ENCODE data around the gene GSG1.

GSG1 gene

DNA sequence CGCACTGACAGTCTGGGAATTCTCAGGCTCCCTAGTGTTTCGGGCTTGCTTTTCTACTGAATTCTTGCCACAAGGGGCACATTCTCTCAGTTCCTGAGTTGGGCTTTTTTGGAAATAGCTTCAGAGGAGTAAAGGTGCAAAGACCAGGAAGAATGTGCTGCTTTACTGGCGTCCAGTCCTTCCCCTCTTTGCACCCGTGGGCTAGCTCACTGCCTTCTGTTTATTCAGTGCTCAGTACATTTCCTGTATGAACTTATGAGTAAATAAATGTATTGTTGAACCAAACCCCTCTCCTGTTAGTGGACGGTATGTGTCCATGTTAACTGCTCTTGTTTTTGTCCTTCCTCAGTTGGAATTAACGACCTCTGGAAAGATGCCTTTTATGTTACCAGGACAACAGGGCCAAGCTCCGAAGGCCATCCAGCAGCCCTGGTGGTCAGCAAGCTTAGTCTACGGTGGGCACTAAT is 24.0 kb downstream of the GSG1 start:
- ChIA-PET CTCF (interaction anchor here (0.7 to 1.2 kb wide), 2 partner anchors 14 to 36 kb away, joined by 3 to 4 read pairs; partner anchors contain the start of gene FAM234B), POLR2A (no interaction called here)
- TF ChIP-seq PKNOX1 (IDR thresholded peaks at IDR 0.05) (no peak), FOXA1 (IDR thresholded peaks at IDR 0.05) (no peak), ZNF384 (IDR thresholded peaks at IDR 0.05) (no peak), ARNT (IDR thresholded peaks at IDR 0.05) (no peak), BHLHE40 (IDR thresholded peaks at IDR 0.05; ENCODE audit: borderline replicate concordance) (no peak), TARDBP (IDR thresholded peaks at IDR 0.05) (no peak), L3MBTL2 (conservative IDR thresholded peaks at IDR 0.05) (no peak), ELF4 (IDR thresholded peaks at IDR 0.05) (no peak), FOXM1 (IDR thresholded peaks at IDR 0.05; ENCODE audit: borderline replicate concordance) (no peak), NFRKB (IDR thresholded peaks at IDR 0.05) (no peak), LEF1 (IDR thresholded peaks at IDR 0.05; ENCODE audit: borderline replicate concordance) (no peak), CTBP1 (IDR thresholded peaks at IDR 0.05; ENCODE audit: borderline replicate concordance) (no peak), FOXK2 (IDR thresholded peaks at IDR 0.05) (no peak), SUZ12 (IDR thresholded peaks at IDR 0.05) (no peak), SP1 (IDR thresholded peaks at IDR 0.05) (no peak), HDGF (IDR thresholded peaks at IDR 0.05; ENCODE audit: borderline replicate concordance) (no peak)
- DNase-seq (ENCODE audit: extremely low spot score), result no peak

GRCh38 chr12:13075786-13076570 is 27.5 kb downstream of the GSG1 start:
- POLR2A ChIA-PET, result no interaction called here
- TF ChIP-seq NFRKB (IDR thresholded peaks at IDR 0.05), result no peak
- no peak for TF ChIP-seq CTBP1 (IDR thresholded peaks at IDR 0.05; ENCODE audit: borderline replicate concordance)
- TF ChIP-seq ARNT (IDR thresholded peaks at IDR 0.05), result no peak
- TF ChIP-seq LEF1 (IDR thresholded peaks at IDR 0.05; ENCODE audit: borderline replicate concordance), result no peak
- TF ChIP-seq L3MBTL2 (conservative IDR thresholded peaks at IDR 0.05), result no peak
- TF ChIP-seq TARDBP (IDR thresholded peaks at IDR 0.05), result no peak
- TF ChIP-seq PKNOX1 (IDR thresholded peaks at IDR 0.05), result no peak
- TF ChIP-seq BHLHE40 (IDR thresholded peaks at IDR 0.05; ENCODE audit: borderline replicate concordance), result no peak
- no peak for TF ChIP-seq SP1 (IDR thresholded peaks at IDR 0.05)
- TF ChIP-seq FOXK2 (IDR thresholded peaks at IDR 0.05), result no peak
- CTCF ChIA-PET, result interaction anchor here (0.6 to 0.7 kb wide), 2 partner anchors 106 to 220 kb away, joined by 3 to 6 read pairs; no protein-coding TSS in a partner anchor
- no peak for DNase-seq (ENCODE audit: extremely low spot score)

DNA sequence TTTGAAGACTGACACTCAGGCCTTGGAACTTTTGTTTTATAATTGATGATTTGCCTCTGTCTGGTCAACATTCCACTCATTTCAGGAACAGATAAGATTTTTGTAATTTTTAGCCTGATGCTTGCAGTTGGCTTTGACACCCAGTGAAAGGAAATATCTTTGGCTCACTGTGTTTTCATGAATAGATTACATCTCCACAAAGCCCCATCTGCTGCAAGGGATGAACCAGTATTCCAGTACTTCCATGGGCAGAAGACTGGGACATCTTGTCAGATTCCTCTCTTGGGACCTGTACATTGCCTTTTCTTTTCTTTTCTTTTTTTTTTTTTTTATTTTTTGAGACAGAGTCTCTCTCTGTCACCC is 28.4 kb downstream of the GSG1 start:
- TF ChIP-seq BHLHE40 (IDR thresholded peaks at IDR 0.05; ENCODE audit: borderline replicate concordance), result no peak
- no peak for TF ChIP-seq ZNF384 (IDR thresholded peaks at IDR 0.05)
- TF ChIP-seq CTBP1 (IDR thresholded peaks at IDR 0.05; ENCODE audit: borderline replicate concordance), result no peak
- TF ChIP-seq FOXA1 (IDR thresholded peaks at IDR 0.05), result no peak
- no peak for TF ChIP-seq NFRKB (IDR thresholded peaks at IDR 0.05)
- TF ChIP-seq TARDBP (IDR thresholded peaks at IDR 0.05), result no peak
- no peak for TF ChIP-seq ARNT (IDR thresholded peaks at IDR 0.05)
- no peak for TF ChIP-seq HDGF (IDR thresholded peaks at IDR 0.05; ENCODE audit: borderline replicate concordance)
- no peak for TF ChIP-seq L3MBTL2 (conservative IDR thresholded peaks at IDR 0.05)
- TF ChIP-seq FOXM1 (IDR thresholded peaks at IDR 0.05; ENCODE audit: borderline replicate concordance), result no peak
- TF ChIP-seq SP1 (IDR thresholded peaks at IDR 0.05), result no peak
- TF ChIP-seq LEF1 (IDR thresholded peaks at IDR 0.05; ENCODE audit: borderline replicate concordance), result no peak
- no peak for TF ChIP-seq FOXK2 (IDR thresholded peaks at IDR 0.05)
- TF ChIP-seq PKNOX1 (IDR thresholded peaks at IDR 0.05), result no peak
- no peak for TF ChIP-seq ELF4 (IDR thresholded peaks at IDR 0.05)
- TF ChIP-seq SUZ12 (IDR thresholded peaks at IDR 0.05), result no peak
- ChIA-PET POLR2A (no interaction called here), CTCF (interaction anchor here (0.6 to 0.7 kb wide), 2 partner anchors 105 to 221 kb away, joined by 3 to 6 read pairs; no protein-coding TSS in a partner anchor)
- DNase-seq (ENCODE audit: extremely low spot score), result no peak

GRCh38 chr12:13074396-13075117 is 28.9 kb downstream of the GSG1 start:
- ChIA-PET POLR2A (no interaction called here), CTCF (no interaction called here)
- no peak for DNase-seq (ENCODE audit: extremely low spot score)
- TF ChIP-seq SP1 (IDR thresholded peaks at IDR 0.05) (no peak), PKNOX1 (IDR thresholded peaks at IDR 0.05) (no peak), NFRKB (IDR thresholded peaks at IDR 0.05) (no peak), L3MBTL2 (conservative IDR thresholded peaks at IDR 0.05) (no peak), ZNF384 (IDR thresholded peaks at IDR 0.05) (no peak), BHLHE40 (IDR thresholded peaks at IDR 0.05; ENCODE audit: borderline replicate concordance) (no peak), FOXM1 (IDR thresholded peaks at IDR 0.05; ENCODE audit: borderline replicate concordance) (no peak), SUZ12 (IDR thresholded peaks at IDR 0.05) (no peak), FOXK2 (IDR thresholded peaks at IDR 0.05) (no peak), HDGF (IDR thresholded peaks at IDR 0.05; ENCODE audit: borderline replicate concordance) (no peak), ARNT (IDR thresholded peaks at IDR 0.05) (no peak), CTBP1 (IDR thresholded peaks at IDR 0.05; ENCODE audit: borderline replicate concordance) (no peak)

GRCh38 chr12:13073173-13073572 is 30.3 kb downstream of the GSG1 start:
- TF ChIP-seq ARNT (IDR thresholded peaks at IDR 0.05), result no peak
- no peak for TF ChIP-seq BHLHE40 (IDR thresholded peaks at IDR 0.05; ENCODE audit: borderline replicate concordance)
- no peak for TF ChIP-seq ELF4 (IDR thresholded peaks at IDR 0.05)
- TF ChIP-seq NFRKB (IDR thresholded peaks at IDR 0.05), result no peak
- TF ChIP-seq LEF1 (IDR thresholded peaks at IDR 0.05; ENCODE audit: borderline replicate concordance), result no peak
- no peak for TF ChIP-seq L3MBTL2 (conservative IDR thresholded peaks at IDR 0.05)
- no peak for TF ChIP-seq SP1 (IDR thresholded peaks at IDR 0.05)
- TF ChIP-seq SUZ12 (IDR thresholded peaks at IDR 0.05), result no peak
- TF ChIP-seq FOXA1 (IDR thresholded peaks at IDR 0.05), result no peak
- TF ChIP-seq FOXK2 (IDR thresholded peaks at IDR 0.05), result no peak
- no peak for TF ChIP-seq FOXM1 (IDR thresholded peaks at IDR 0.05; ENCODE audit: borderline replicate concordance)
- no peak for TF ChIP-seq TARDBP (IDR thresholded peaks at IDR 0.05)
- TF ChIP-seq HDGF (IDR thresholded peaks at IDR 0.05; ENCODE audit: borderline replicate concordance), result no peak
- ChIA-PET CTCF (no interaction called here), POLR2A (no interaction called here)
- DNase-seq (ENCODE audit: extremely low spot score), result no peak

Measured in HEK293T (cell line).